Measurements from ENCODE around the gene RNF212. TPM values are rescaled to one million over a fixed set of nuclear protein-coding genes. Genes with fewer than 3 reads are reported as not detected.

RNF212 gene
- total and polyA plus RNA-seq, 2 experiments from 2014 or later, result 17.0 to 20.6 TPM

DNA sequence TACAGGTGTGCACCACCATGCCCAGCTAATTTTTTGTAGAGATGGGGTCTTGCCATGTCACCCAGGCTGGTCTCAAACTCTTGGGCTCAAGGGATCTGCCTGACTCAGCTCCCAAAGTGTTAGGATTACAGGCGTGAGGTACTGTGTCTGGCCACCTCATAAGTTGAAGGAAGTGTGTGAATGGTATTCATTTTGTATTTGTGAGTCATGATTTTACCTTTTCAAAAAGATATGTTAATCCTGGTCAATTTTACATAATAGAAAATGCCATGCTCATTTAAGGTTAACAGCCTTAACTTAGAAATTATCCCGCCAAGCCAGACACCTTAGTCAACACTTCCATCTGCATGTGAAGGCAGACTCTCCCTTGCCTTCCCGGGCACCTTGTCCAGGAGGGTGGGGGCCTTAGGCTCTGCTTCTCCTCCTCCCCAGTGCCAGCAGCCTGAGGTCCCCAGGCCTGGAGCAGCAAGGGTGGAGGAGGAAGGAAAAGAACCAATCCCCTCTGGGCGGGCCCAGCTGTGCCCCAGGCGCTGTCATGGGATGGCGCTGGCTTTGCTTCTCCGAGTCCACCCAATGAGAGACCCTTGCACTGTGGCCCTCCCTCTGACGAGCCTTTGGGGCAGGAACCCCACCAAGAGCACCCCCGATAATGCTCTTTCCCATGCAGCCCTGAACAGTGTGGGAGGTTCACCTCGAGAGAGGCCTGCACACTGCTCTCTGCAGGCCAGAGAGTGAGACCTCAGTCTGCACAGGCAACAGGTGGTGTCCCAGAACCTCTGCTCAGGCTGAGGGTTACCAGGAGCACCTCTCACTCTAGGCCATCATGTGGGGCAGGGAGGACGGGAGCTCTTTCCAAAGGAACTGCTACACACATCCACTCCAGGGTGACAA is 37.3 kb downstream of the RNF212 start:
- Histone ChIP-seq H2AFZ (no peak overlapping the region), H3K27me3 (ENCODE audit: insufficient read depth) (no peaks in the 10 kb centered on the region), H4K20me1 (replicated peaks; ENCODE audit: insufficient read depth) (no peaks in the 10 kb centered on the region), H3K9me2 (ENCODE audit: insufficient read depth) (no peaks in the 10 kb centered on the region), H3F3A (replicated peaks; ENCODE audit: low read depth) (no peaks in the 10 kb centered on the region), H3K4me1 (ENCODE audit: insufficient read depth) (no peaks in the 10 kb centered on the region), H3K4me2 (no peak overlapping the region), H3K36me3 (ENCODE audit: insufficient read depth) (no peaks in the 10 kb centered on the region), H3K27ac (ENCODE audit: low read depth) (no peak overlapping the region), H3K79me2 (replicated peaks; ENCODE audit: insufficient read depth) (no peaks in the 10 kb centered on the region), H3K4me3 (no peak overlapping the region)
- H3K27me3 Mint-ChIP-seq (ENCODE audit: insufficient read depth, low read depth, poor library complexity), result no peaks in the 10 kb centered on the region
- peaks cover 8% of the 10 kb centered on the region; the same call in 2 of the 3 replicates for H3K9me3 Mint-ChIP-seq
- H3K4me3 Mint-ChIP-seq, result no peak overlapping the region
- DNase-seq (ENCODE audit: low spot score) (no peak), ATAC-seq (peak; percentile 45)
- H3K4me1 Mint-ChIP-seq, result peaks cover 3% of the 10 kb centered on the region; the same call in 1 of the 3 replicates
- H3K36me3 Mint-ChIP-seq (ENCODE audit: low read depth), result no peaks in the 10 kb centered on the region
- TF ChIP-seq POLR2AphosphoS5 (IDR thresholded peaks at IDR 0.05; ENCODE audit: low read depth), result no peak
- TF ChIP-seq, protein P1, sequence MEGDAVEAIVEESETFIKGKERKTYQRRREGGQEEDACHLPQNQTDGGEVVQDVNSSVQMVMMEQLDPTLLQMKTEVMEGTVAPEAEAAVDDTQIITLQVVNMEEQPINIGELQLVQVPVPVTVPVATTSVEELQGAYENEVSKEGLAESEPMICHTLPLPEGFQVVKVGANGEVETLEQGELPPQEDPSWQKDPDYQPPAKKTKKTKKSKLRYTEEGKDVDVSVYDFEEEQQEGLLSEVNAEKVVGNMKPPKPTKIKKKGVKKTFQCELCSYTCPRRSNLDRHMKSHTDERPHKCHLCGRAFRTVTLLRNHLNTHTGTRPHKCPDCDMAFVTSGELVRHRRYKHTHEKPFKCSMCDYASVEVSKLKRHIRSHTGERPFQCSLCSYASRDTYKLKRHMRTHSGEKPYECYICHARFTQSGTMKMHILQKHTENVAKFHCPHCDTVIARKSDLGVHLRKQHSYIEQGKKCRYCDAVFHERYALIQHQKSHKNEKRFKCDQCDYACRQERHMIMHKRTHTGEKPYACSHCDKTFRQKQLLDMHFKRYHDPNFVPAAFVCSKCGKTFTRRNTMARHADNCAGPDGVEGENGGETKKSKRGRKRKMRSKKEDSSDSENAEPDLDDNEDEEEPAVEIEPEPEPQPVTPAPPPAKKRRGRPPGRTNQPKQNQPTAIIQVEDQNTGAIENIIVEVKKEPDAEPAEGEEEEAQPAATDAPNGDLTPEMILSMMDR (conservative IDR thresholded peaks at IDR 0.05; ENCODE audit: low read depth in 2 of 2), result 0 out of 4 replicates have a peak, but pooled peaks of 1 of the 2 experiments have one; percentile 7
- no peak overlapping the region for H3K27ac Mint-ChIP-seq

GRCh38 chr4:1075225-1075624 is 38.1 kb downstream of the RNF212 start:
- ATAC-seq, result no peak
- H3K4me3 Mint-ChIP-seq, result no peak overlapping the region

GRCh38 chr4:1074077-1074476 is 39.3 kb downstream of the RNF212 start:
- peaks cover 10% of the 10 kb centered on the region; the same call in 2 of the 3 replicates for H3K9me3 Mint-ChIP-seq
- Histone ChIP-seq H3K4me1 (ENCODE audit: insufficient read depth) (no peaks in the 10 kb centered on the region), H3K27me3 (ENCODE audit: insufficient read depth) (no peaks in the 10 kb centered on the region), H3K4me3 (no peak overlapping the region), H3F3A (replicated peaks; ENCODE audit: low read depth) (no peaks in the 10 kb centered on the region), H4K20me1 (replicated peaks; ENCODE audit: insufficient read depth) (no peaks in the 10 kb centered on the region), H3K9me2 (ENCODE audit: insufficient read depth) (no peaks in the 10 kb centered on the region), H3K4me2 (no peak overlapping the region), H2AFZ (no peak overlapping the region), H3K36me3 (ENCODE audit: insufficient read depth) (no peaks in the 10 kb centered on the region), H3K79me2 (replicated peaks; ENCODE audit: insufficient read depth) (no peaks in the 10 kb centered on the region), H3K27ac (ENCODE audit: low read depth) (no peak overlapping the region)
- peaks cover 3% of the 10 kb centered on the region; the same call in 1 of the 3 replicates for H3K4me1 Mint-ChIP-seq
- ATAC-seq, result no peak
- H3K27me3 Mint-ChIP-seq (ENCODE audit: insufficient read depth, low read depth, poor library complexity), result peaks cover 3% of the 10 kb centered on the region
- no peak overlapping the region for H3K27ac Mint-ChIP-seq
- DNase-seq (ENCODE audit: low spot score), result no peak
- H3K4me3 Mint-ChIP-seq, result no peak overlapping the region
- H3K36me3 Mint-ChIP-seq (ENCODE audit: low read depth), result peaks cover 2% of the 10 kb centered on the region; the same call in 1 of the 3 replicates
- TF ChIP-seq ZNF331 (CRISPR knock-in tag; IDR thresholded peaks at IDR 0.05; ENCODE audit: low read depth) (no peak), NANOG (IDR thresholded peaks at IDR 0.05; ENCODE audit: borderline replicate concordance) (no peak), CREB1 (CRISPR knock-in tag; IDR thresholded peaks at IDR 0.05; ENCODE audit: low read depth) (no peak), REST (IDR thresholded peaks at IDR 0.05; ENCODE audit: unreplicated experiment) (no peak)
- TF ChIP-seq, protein P1 (conservative IDR thresholded peaks at IDR 0.05; ENCODE audit: low read depth in 2 of 2), result no peak

More at GRCh38 chr4:1075225-1075624, 38.1 kb downstream of the RNF212 start:
- Histone ChIP-seq H3K27ac (ENCODE audit: low read depth) (no peak overlapping the region), H4K20me1 (replicated peaks; ENCODE audit: insufficient read depth) (no peaks in the 10 kb centered on the region), H3K79me2 (replicated peaks; ENCODE audit: insufficient read depth) (no peaks in the 10 kb centered on the region), H3K36me3 (ENCODE audit: insufficient read depth) (no peaks in the 10 kb centered on the region), H3K4me1 (ENCODE audit: insufficient read depth) (no peaks in the 10 kb centered on the region), H3F3A (replicated peaks; ENCODE audit: low read depth) (no peaks in the 10 kb centered on the region), H3K9me2 (ENCODE audit: insufficient read depth) (no peaks in the 10 kb centered on the region), H3K4me3 (no peak overlapping the region), H3K4me2 (no peak overlapping the region), H2AFZ (no peak overlapping the region), H3K27me3 (ENCODE audit: insufficient read depth) (no peaks in the 10 kb centered on the region)
- DNase-seq (ENCODE audit: low spot score), result no peak
- Mint-ChIP-seq H3K27me3 (ENCODE audit: insufficient read depth, low read depth, poor library complexity) (peaks cover 3% of the 10 kb centered on the region), H3K36me3 (ENCODE audit: low read depth) (peaks cover 2% of the 10 kb centered on the region; the same call in 1 of the 3 replicates), H3K4me1 (peaks cover 3% of the 10 kb centered on the region; the same call in 1 of the 3 replicates), H3K9me3 (peaks cover 10% of the 10 kb centered on the region; the same call in 2 of the 3 replicates), H3K27ac (no peak overlapping the region)
- TF ChIP-seq, protein P2, sequence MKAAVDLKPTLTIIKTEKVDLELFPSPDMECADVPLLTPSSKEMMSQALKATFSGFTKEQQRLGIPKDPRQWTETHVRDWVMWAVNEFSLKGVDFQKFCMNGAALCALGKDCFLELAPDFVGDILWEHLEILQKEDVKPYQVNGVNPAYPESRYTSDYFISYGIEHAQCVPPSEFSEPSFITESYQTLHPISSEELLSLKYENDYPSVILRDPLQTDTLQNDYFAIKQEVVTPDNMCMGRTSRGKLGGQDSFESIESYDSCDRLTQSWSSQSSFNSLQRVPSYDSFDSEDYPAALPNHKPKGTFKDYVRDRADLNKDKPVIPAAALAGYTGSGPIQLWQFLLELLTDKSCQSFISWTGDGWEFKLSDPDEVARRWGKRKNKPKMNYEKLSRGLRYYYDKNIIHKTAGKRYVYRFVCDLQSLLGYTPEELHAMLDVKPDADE (IDR thresholded peaks at IDR 0.05), result no peak
- TF ChIP-seq STAT1 (IDR thresholded peaks at IDR 0.05; ENCODE audit: unreplicated experiment) (no peak), JUNB (IDR thresholded peaks at IDR 0.05; ENCODE audit: unreplicated experiment) (no peak)

Data from GM23338 (cell line).